Vagina (tissue), 2 donors: ENCODE measurements around the gene CLRN2. TPM values are rescaled to one million over a fixed set of nuclear protein-coding genes. Genes with fewer than 3 reads are reported as not detected.

Experiments
- DNase-seq, 2 donors: peaks; one replicate each; pipeline ENCODE4 v3.0.0-alpha.2; 2017; ENCODE audit errors: extremely low spot score in 2 of 2
- H3K27ac ChIP-seq: fragments of 200-600 bp; sonication (generic); one replicate; pipeline ENCODE4 v1.5.1; 2019
- H3K27me3 ChIP-seq: fragments of 200-600 bp; sonication (generic); one replicate; pipeline ENCODE4 v1.5.1; 2019
- H3K36me3 ChIP-seq, 2 donors: fragments of 200-600 bp; sonication (generic); one replicate each; pipeline ENCODE4 v1.5.1; 2017 to 2019
- H3K4me1 ChIP-seq: fragments of 200-600 bp; sonication (generic); one replicate; pipeline ENCODE4 v1.5.1; 2019
- H3K4me3 ChIP-seq, 2 donors: fragments of 200-600 bp; sonication (generic); 1 replicate in 1 of 2; 2 replicates in 1 of 2; pipeline ENCODE4 v1.5.1; 2016 to 2019
- H3K9me3 ChIP-seq: fragments of 200-600 bp; sonication (generic); one replicate; pipeline ENCODE4 v1.5.1; 2019
- CTCF ChIP-seq, 3 experiments: fragments of 450-650 bp in 2 of 3; fragments of 200-600 bp in 1 of 3; sonication (generic) in 1 of 3; IDR thresholded peaks; one replicate each; pipeline ENCODE4 v1.5.1; 2017 to 2019; ENCODE audit warnings: antibody characterized with exemption in 3 of 3, mild to moderate bottlenecking in 2 of 3, moderate library complexity in 2 of 3
- POLR2A ChIP-seq, 2 donors: fragments of 450-650 bp; IDR thresholded peaks; one replicate each; pipeline ENCODE4 v1.6.1; 2017; ENCODE audit warnings: antibody characterized with exemption in 2 of 2, mild to moderate bottlenecking in 2 of 2, moderate library complexity in 2 of 2
- POLR2AphosphoS5 ChIP-seq, 2 donors: sonication (generic); formaldehyde crosslinking; IDR thresholded peaks; one replicate each; pipeline ENCODE4 v1.9.0; 2017; ENCODE audit warnings: antibody characterized with exemption in 2 of 2, mild to moderate bottlenecking in 2 of 2, low read depth in 1 of 2; ENCODE audit not compliant: insufficient read depth in 1 of 2
- intact Hi-C: fragments of 100-400 bp; cut with DNase I; formaldehyde crosslinking; loops from one replicate; pipeline ENCODE4 v1.15.1; 2023
- total RNA-seq: library from RNA; depleted of rRNA; stranded (reverse); fragments of >200 nt; gene quantifications from one replicate; pipeline ENCODE4 v1.2.3, GENCODE V29; 2016

CLRN2 gene
- total RNA-seq, 1 donor from 2014 or later, result not detected

GRCh38 chr4:17492876-17493275 lies 22.1 kb upstream of the CLRN2 start:
- Histone ChIP-seq H3K27ac (no peak overlapping the region), H3K4me1 (no peaks in the 10 kb centered on the region), H3K27me3 (no peaks in the 10 kb centered on the region), H3K36me3 (peaks cover 0 to 39% of the 10 kb centered on the region in 2 donors), H3K9me3 (no peaks in the 10 kb centered on the region), H3K4me3 (no peak overlapping the region)
- DNase-seq, result no peak
- intact Hi-C loops, result no loop called here
- no peak for TF ChIP-seq POLR2AphosphoS5 (IDR thresholded peaks at IDR 0.05; ENCODE audit: insufficient read depth in 1 of 2, low read depth in 1 of 2)
- no peak for TF ChIP-seq POLR2A (IDR thresholded peaks at IDR 0.05)
- TF ChIP-seq CTCF (IDR thresholded peaks at IDR 0.05), result no peak

- H3K36me3 ChIP-seq, result peaks cover 0 to 42% of the 10 kb centered on the region in 2 donors
- no peak for DNase-seq
- TF ChIP-seq POLR2AphosphoS5 (IDR thresholded peaks at IDR 0.05; ENCODE audit: insufficient read depth in 1 of 2, low read depth in 1 of 2) (no peak), CTCF (IDR thresholded peaks at IDR 0.05) (no peak), POLR2A (IDR thresholded peaks at IDR 0.05) (no peak)
- no peaks in the 10 kb centered on the region for H3K4me1 ChIP-seq
- H3K9me3 ChIP-seq, result no peaks in the 10 kb centered on the region
- H3K27ac ChIP-seq, result no peak overlapping the region
- intact Hi-C loops, result no loop called here
- H3K4me3 ChIP-seq, result no peak overlapping the region
- H3K27me3 ChIP-seq, result no peaks in the 10 kb centered on the region
Measured at GRCh38 chr4:17493619-17494018, 21.3 kb upstream of the CLRN2 start.

GRCh38 chr4:17494258-17495190 lies 20.4 kb upstream of the CLRN2 start:
- intact Hi-C loops, result no loop called here
- Histone ChIP-seq H3K27ac (no peak overlapping the region), H3K27me3 (no peaks in the 10 kb centered on the region), H3K36me3 (peaks cover 0 to 34% of the 10 kb centered on the region in 2 donors), H3K9me3 (no peaks in the 10 kb centered on the region), H3K4me3 (no peak overlapping the region), H3K4me1 (no peaks in the 10 kb centered on the region)
- no peak for TF ChIP-seq CTCF (IDR thresholded peaks at IDR 0.05)
- no peak for TF ChIP-seq POLR2A (IDR thresholded peaks at IDR 0.05)
- TF ChIP-seq POLR2AphosphoS5 (IDR thresholded peaks at IDR 0.05; ENCODE audit: insufficient read depth in 1 of 2, low read depth in 1 of 2), result no peak
- no peak for DNase-seq

GRCh38 chr4:17497890-17498523 lies 17.0 kb upstream of the CLRN2 start:
- Histone ChIP-seq H3K4me1 (no peaks in the 10 kb centered on the region), H3K4me3 (no peak overlapping the region), H3K27ac (no peak overlapping the region), H3K36me3 (peaks cover 6 to 34% of the 10 kb centered on the region in 2 donors), H3K27me3 (no peaks in the 10 kb centered on the region), H3K9me3 (no peaks in the 10 kb centered on the region)
- no peak for DNase-seq
- intact Hi-C loops, result no loop called here
- TF ChIP-seq POLR2AphosphoS5 (IDR thresholded peaks at IDR 0.05; ENCODE audit: insufficient read depth in 1 of 2, low read depth in 1 of 2), result no peak
- TF ChIP-seq POLR2A (IDR thresholded peaks at IDR 0.05), result no peak
- TF ChIP-seq CTCF (IDR thresholded peaks at IDR 0.05), result no peak
